HepG2 (cell line): Measurements from ENCODE around the gene SPRED2. TPM values are rescaled to one million over a fixed set of nuclear protein-coding genes. Genes with fewer than 3 reads are reported as not detected.

Experiments used
- HDAC1 ChIP-seq: sonication (generic); formaldehyde crosslinking; IDR thresholded peaks from 2 replicates; pipeline ENCODE4 v1.5.1; 2020; ENCODE audit warnings: mild to moderate bottlenecking, missing genetic modification reagents
- MYNN ChIP-seq: sonication (generic); formaldehyde crosslinking; IDR thresholded peaks from 2 replicates; pipeline ENCODE4 v1.4.0; 2020; ENCODE audit warnings: mild to moderate bottlenecking, low read depth, missing genetic modification reagents
- polyA plus RNA-seq, 8 experiments: library from polyadenylated mRNA; depleted of rRNA in 3 of 8; stranded (reverse) in 7 of 8; unstranded in 1 of 8; fragments of >200 nt; fragmentation: Illumina TruSeq in 4 of 8; extraction: Trizol in 4 of 8; gene quantifications; 2 replicates each; pipeline versions ENCODE4 v1.2.1 to v1.2.3, GENCODE V29; 2011 to 2016; ENCODE audit warnings: low read depth in 4 of 8, missing spikeins in 1 of 8, mixed read lengths in 1 of 8; ENCODE audit not compliant: insufficient read depth in 1 of 8
- total RNA-seq, 5 experiments: library from RNA; depleted of rRNA; stranded (reverse); fragments of >200 nt; fragmentation: Illumina TruSeq; extraction: Trizol; gene quantifications; 2 replicates each; pipeline ENCODE4 v1.2.3, GENCODE V29; 2016; ENCODE audit warnings: low read depth in 1 of 5
- TF ChIP-seq, protein P1 (sequence below): sonication (generic); formaldehyde crosslinking; conservative IDR thresholded peaks from 2 replicates; pipeline ENCODE4 v1.4.0; 2020; ENCODE audit warnings: mild to moderate bottlenecking, missing genetic modification reagents, moderate library complexity
- TF ChIP-seq, protein P2 (sequence below): sonication (generic); formaldehyde crosslinking; IDR thresholded peaks from 2 replicates; pipeline ENCODE4 v1.5.1; 2020; ENCODE audit warnings: mild to moderate bottlenecking, missing genetic modification reagents, borderline replicate concordance
- TF ChIP-seq, protein P3 (sequence below): sonication (generic); formaldehyde crosslinking; IDR thresholded peaks from 2 replicates; pipeline ENCODE4 v1.5.1; 2020; ENCODE audit warnings: mild to moderate bottlenecking, missing genetic modification reagents, borderline replicate concordance
- TF ChIP-seq, protein P4 (sequence below): IDR thresholded peaks from 2 replicates; pipeline ENCODE4 v1.4.0; 2020; ENCODE audit warnings: mild to moderate bottlenecking, missing genetic modification reagents
- TF ChIP-seq, protein P5 (sequence below): IDR thresholded peaks from 2 replicates; pipeline ENCODE4 v1.6.1; 2018; ENCODE audit warnings: missing genetic modification reagents, mild to moderate bottlenecking, missing compliant biosample characterization
- TF ChIP-seq, protein P6 (sequence below): IDR thresholded peaks from 2 replicates; pipeline ENCODE4 v1.6.1; 2016; ENCODE audit warnings: missing compliant biosample characterization, missing genetic modification reagents, borderline replicate concordance

The SPRED2 gene
- total and polyA plus RNA-seq, 2 of the 13 experiments (the other 11 are each of a cell fraction or from before 2014, with no cell fraction given), result 13.0 to 37.0 TPM

DNA sequence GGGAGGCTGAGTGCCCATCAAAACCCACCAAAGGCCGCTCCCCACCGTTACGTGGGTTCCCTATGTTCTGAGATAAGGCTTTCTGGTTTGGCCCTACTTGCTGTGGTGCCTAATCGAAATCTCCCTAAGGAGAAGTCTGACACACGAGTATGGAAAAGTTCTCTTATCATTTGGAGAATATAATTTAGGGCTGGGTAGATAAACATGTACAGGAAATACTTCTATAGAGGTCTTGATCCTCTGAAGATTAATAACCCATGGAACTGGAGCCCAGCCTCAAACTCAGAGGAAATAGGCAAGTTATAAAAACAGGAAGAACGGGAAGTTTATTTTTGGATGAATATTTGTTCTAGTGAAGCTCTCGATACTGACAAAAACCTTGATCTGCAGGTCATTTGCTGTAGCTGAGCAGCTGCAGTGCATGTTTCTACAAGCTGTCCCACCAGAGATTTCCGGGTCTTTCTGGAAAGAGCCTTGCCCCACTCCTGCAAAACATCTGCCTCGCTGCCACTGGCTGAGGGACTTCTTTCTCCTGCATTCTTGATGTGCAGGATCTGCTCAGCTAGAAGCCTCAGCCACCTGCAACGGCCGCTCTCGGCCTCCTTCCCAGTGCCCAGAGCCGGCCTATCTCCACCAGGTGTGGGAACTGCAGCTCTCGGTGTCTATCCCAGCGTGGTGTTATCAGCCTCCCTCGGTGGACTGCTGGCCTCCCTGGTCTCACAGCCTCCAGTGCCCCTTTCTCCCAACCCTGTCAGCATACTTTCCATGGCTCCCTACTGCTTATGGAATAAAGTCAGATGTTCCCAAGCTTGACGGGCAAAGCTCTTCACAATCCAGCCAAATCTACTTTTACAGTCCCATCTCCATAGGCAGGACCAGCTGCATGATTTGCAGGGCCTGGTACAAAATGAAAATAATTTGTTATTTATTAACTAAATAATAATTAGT lies 48.6 kb downstream of the SPRED2 start (continued):
- TF ChIP-seq, protein P1, sequence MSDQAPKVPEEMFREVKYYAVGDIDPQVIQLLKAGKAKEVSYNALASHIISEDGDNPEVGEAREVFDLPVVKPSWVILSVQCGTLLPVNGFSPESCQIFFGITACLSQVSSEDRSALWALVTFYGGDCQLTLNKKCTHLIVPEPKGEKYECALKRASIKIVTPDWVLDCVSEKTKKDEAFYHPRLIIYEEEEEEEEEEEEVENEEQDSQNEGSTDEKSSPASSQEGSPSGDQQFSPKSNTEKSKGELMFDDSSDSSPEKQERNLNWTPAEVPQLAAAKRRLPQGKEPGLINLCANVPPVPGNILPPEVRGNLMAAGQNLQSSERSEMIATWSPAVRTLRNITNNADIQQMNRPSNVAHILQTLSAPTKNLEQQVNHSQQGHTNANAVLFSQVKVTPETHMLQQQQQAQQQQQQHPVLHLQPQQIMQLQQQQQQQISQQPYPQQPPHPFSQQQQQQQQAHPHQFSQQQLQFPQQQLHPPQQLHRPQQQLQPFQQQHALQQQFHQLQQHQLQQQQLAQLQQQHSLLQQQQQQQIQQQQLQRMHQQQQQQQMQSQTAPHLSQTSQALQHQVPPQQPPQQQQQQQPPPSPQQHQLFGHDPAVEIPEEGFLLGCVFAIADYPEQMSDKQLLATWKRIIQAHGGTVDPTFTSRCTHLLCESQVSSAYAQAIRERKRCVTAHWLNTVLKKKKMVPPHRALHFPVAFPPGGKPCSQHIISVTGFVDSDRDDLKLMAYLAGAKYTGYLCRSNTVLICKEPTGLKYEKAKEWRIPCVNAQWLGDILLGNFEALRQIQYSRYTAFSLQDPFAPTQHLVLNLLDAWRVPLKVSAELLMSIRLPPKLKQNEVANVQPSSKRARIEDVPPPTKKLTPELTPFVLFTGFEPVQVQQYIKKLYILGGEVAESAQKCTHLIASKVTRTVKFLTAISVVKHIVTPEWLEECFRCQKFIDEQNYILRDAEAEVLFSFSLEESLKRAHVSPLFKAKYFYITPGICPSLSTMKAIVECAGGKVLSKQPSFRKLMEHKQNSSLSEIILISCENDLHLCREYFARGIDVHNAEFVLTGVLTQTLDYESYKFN, result peak; percentile 49; the same call in 1 of the 2 replicates
- TF ChIP-seq HDAC1 (no peak), MYNN (CRISPR knock-in tag) (no peak)
- TF ChIP-seq, protein P2, sequence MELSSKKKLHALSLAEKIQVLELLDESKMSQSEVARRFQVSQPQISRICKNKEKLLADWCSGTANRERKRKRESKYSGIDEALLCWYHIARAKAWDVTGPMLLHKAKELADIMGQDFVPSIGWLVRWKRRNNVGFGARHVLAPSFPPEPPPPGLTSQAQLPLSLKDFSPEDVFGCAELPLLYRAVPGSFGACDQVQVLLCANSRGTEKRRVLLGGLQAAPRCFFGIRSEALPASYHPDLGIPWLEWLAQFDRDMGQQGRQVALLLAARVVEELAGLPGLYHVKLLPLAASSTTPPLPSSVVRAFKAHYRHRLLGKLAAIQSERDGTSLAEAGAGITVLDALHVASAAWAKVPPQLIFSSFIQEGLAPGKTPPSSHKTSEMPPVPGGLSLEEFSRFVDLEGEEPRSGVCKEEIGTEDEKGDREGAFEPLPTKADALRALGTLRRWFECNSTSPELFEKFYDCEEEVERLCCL, result 0 out of 2 replicates have a peak, but pooled peaks have one; percentile 39
- TF ChIP-seq, protein P3, sequence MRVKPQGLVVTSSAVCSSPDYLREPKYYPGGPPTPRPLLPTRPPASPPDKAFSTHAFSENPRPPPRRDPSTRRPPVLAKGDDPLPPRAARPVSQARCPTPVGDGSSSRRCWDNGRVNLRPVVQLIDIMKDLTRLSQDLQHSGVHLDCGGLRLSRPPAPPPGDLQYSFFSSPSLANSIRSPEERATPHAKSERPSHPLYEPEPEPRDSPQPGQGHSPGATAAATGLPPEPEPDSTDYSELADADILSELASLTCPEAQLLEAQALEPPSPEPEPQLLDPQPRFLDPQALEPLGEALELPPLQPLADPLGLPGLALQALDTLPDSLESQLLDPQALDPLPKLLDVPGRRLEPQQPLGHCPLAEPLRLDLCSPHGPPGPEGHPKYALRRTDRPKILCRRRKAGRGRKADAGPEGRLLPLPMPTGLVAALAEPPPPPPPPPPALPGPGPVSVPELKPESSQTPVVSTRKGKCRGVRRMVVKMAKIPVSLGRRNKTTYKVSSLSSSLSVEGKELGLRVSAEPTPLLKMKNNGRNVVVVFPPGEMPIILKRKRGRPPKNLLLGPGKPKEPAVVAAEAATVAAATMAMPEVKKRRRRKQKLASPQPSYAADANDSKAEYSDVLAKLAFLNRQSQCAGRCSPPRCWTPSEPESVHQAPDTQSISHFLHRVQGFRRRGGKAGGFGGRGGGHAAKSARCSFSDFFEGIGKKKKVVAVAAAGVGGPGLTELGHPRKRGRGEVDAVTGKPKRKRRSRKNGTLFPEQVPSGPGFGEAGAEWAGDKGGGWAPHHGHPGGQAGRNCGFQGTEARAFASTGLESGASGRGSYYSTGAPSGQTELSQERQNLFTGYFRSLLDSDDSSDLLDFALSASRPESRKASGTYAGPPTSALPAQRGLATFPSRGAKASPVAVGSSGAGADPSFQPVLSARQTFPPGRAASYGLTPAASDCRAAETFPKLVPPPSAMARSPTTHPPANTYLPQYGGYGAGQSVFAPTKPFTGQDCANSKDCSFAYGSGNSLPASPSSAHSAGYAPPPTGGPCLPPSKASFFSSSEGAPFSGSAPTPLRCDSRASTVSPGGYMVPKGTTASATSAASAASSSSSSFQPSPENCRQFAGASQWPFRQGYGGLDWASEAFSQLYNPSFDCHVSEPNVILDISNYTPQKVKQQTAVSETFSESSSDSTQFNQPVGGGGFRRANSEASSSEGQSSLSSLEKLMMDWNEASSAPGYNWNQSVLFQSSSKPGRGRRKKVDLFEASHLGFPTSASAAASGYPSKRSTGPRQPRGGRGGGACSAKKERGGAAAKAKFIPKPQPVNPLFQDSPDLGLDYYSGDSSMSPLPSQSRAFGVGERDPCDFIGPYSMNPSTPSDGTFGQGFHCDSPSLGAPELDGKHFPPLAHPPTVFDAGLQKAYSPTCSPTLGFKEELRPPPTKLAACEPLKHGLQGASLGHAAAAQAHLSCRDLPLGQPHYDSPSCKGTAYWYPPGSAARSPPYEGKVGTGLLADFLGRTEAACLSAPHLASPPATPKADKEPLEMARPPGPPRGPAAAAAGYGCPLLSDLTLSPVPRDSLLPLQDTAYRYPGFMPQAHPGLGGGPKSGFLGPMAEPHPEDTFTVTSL (CRISPR knock-in tag), result peak; percentile 54; the same call in 1 of the 2 replicates
- TF ChIP-seq, protein P4, sequence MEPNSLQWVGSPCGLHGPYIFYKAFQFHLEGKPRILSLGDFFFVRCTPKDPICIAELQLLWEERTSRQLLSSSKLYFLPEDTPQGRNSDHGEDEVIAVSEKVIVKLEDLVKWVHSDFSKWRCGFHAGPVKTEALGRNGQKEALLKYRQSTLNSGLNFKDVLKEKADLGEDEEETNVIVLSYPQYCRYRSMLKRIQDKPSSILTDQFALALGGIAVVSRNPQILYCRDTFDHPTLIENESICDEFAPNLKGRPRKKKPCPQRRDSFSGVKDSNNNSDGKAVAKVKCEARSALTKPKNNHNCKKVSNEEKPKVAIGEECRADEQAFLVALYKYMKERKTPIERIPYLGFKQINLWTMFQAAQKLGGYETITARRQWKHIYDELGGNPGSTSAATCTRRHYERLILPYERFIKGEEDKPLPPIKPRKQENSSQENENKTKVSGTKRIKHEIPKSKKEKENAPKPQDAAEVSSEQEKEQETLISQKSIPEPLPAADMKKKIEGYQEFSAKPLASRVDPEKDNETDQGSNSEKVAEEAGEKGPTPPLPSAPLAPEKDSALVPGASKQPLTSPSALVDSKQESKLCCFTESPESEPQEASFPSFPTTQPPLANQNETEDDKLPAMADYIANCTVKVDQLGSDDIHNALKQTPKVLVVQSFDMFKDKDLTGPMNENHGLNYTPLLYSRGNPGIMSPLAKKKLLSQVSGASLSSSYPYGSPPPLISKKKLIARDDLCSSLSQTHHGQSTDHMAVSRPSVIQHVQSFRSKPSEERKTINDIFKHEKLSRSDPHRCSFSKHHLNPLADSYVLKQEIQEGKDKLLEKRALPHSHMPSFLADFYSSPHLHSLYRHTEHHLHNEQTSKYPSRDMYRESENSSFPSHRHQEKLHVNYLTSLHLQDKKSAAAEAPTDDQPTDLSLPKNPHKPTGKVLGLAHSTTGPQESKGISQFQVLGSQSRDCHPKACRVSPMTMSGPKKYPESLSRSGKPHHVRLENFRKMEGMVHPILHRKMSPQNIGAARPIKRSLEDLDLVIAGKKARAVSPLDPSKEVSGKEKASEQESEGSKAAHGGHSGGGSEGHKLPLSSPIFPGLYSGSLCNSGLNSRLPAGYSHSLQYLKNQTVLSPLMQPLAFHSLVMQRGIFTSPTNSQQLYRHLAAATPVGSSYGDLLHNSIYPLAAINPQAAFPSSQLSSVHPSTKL, result peak; percentile 26; the same call in 1 of the 2 replicates
- TF ChIP-seq, protein P5, sequence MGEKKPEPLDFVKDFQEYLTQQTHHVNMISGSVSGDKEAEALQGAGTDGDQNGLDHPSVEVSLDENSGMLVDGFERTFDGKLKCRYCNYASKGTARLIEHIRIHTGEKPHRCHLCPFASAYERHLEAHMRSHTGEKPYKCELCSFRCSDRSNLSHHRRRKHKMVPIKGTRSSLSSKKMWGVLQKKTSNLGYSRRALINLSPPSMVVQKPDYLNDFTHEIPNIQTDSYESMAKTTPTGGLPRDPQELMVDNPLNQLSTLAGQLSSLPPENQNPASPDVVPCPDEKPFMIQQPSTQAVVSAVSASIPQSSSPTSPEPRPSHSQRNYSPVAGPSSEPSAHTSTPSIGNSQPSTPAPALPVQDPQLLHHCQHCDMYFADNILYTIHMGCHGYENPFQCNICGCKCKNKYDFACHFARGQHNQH (CRISPR knock-in tag), result 0 out of 2 replicates have a peak, but pooled peaks have one; percentile 29
- TF ChIP-seq, protein P6, sequence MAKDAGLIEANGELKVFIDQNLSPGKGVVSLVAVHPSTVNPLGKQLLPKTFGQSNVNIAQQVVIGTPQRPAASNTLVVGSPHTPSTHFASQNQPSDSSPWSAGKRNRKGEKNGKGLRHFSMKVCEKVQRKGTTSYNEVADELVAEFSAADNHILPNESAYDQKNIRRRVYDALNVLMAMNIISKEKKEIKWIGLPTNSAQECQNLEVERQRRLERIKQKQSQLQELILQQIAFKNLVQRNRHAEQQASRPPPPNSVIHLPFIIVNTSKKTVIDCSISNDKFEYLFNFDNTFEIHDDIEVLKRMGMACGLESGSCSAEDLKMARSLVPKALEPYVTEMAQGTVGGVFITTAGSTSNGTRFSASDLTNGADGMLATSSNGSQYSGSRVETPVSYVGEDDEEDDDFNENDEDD (CRISPR knock-in tag), result peak; percentile 22; the same call in 1 of the 2 replicates
